Measurements from ENCODE around the gene CSH1. TPM values are rescaled to one million over a fixed set of nuclear protein-coding genes. Genes with fewer than 3 reads are reported as not detected.

The CSH1 gene
- total RNA-seq, 1 donor from 2014 or later: not detected

GRCh38 chr17:63933598-63933997 is 37.2 kb upstream of the CSH1 start:
- no peak for DNase-seq (ENCODE audit: low read depth)
- H3K4me3 ChIP-seq (ENCODE audit: low read depth, low read length): no peak overlapping the region

GRCh38 chr17:63932721-63933120 is 36.3 kb upstream of the CSH1 start:
- no peak for TF ChIP-seq CTCF (conservative IDR thresholded peaks at IDR 0.05; ENCODE audit: low read depth, low read length)
- no peak overlapping the region for H3K4me3 ChIP-seq (ENCODE audit: low read depth, low read length)
- DNase-seq (ENCODE audit: low read depth): no peak

More at GRCh38 chr17:63933598-63933997, 37.2 kb upstream of the CSH1 start:
- TF ChIP-seq CTCF (conservative IDR thresholded peaks at IDR 0.05; ENCODE audit: low read depth, low read length): no peak

GRCh38 chr17:63931981-63932561 is 35.7 kb upstream of the CSH1 start, which contains the start of gene CD79B:
Gene CD79B, minus strand, starts transcription at chr17:63932331. Its CDS starts 70 bp downstream, at chr17:63932261.
- H3K4me3 ChIP-seq (ENCODE audit: low read depth, low read length): no peak within 1 kb of the TSS
- DNase-seq (ENCODE audit: low read depth): no peak
- TF ChIP-seq CTCF (conservative IDR thresholded peaks at IDR 0.05; ENCODE audit: low read depth, low read length): no peak

GRCh38 chr17:63930951-63931575 is 34.7 kb upstream of the CSH1 start:
- H3K4me3 ChIP-seq (ENCODE audit: low read depth, low read length): no peak overlapping the region
- TF ChIP-seq CTCF (conservative IDR thresholded peaks at IDR 0.05; ENCODE audit: low read depth, low read length): no peak
- no peak for DNase-seq (ENCODE audit: low read depth)

GRCh38 chr17:63929860-63930766 is 33.7 kb upstream of the CSH1 start:
- DNase-seq (ENCODE audit: low read depth): no peak
- TF ChIP-seq CTCF (conservative IDR thresholded peaks at IDR 0.05; ENCODE audit: low read depth, low read length): no peak
- H3K4me3 ChIP-seq (ENCODE audit: low read depth, low read length): no peak overlapping the region

GRCh38 chr17:63928966-63929695 is 32.8 kb upstream of the CSH1 start:
- DNase-seq (ENCODE audit: low read depth): no peak
- no peak overlapping the region for H3K4me3 ChIP-seq (ENCODE audit: low read depth, low read length)
- TF ChIP-seq CTCF (conservative IDR thresholded peaks at IDR 0.05; ENCODE audit: low read depth, low read length): no peak
